Thyroid gland (tissue), 4 donors: ENCODE measurements around the gene IGFBP2. TPM values are rescaled to one million over a fixed set of nuclear protein-coding genes. Genes with fewer than 3 reads are reported as not detected.

Experiments used
- DNase-seq, 2 donors: peaks; one replicate each; pipeline ENCODE4 v3.0.0-alpha.2; 2019
- H3K27ac ChIP-seq, 3 donors: fragments of 200-600 bp; sonication (generic); 1 replicate in 2 of 3; 2 replicates in 1 of 3; pipeline ENCODE4 v1.5.1; 2016 to 2019; ENCODE audit warnings: mild to moderate bottlenecking in 1 of 3, moderate library complexity in 1 of 3
- H3K27me3 ChIP-seq: fragments of 200-600 bp; sonication (generic); one replicate; pipeline ENCODE4 v1.5.1; 2019
- H3K36me3 ChIP-seq, 2 donors: fragments of 200-600 bp; sonication (generic); one replicate each; pipeline ENCODE4 v1.5.1; 2016 to 2019
- H3K4me1 ChIP-seq, 2 donors: fragments of 200-600 bp; sonication (generic); one replicate each; pipeline ENCODE4 v1.5.1; 2017 to 2019
- H3K4me3 ChIP-seq, 3 donors: fragments of 200-600 bp; sonication (generic); replicated peaks in 1 of 3; 1 replicate in 2 of 3; 2 replicates in 1 of 3; pipeline ENCODE4 v1.5.1; 2016; ENCODE audit warnings: mild to moderate bottlenecking in 1 of 3
- H3K9me3 ChIP-seq: fragments of 200-600 bp; sonication (generic); one replicate; pipeline ENCODE4 v1.5.1; 2017
- POLR2A ChIP-seq, 2 donors: fragments of 450-650 bp; IDR thresholded peaks; one replicate each; pipeline ENCODE4 v1.6.1; 2017; ENCODE audit warnings: antibody characterized with exemption in 2 of 2, mild to moderate bottlenecking in 2 of 2, moderate library complexity in 1 of 2
- WGBS, 2 donors: methylation state at CpG; one replicate each; pipeline ENCODE4 v1.1.5; 2017; 5-methylcytosine and 5-hydroxymethylcytosine counted together
- intact Hi-C: fragments of 100-400 bp; cut with DNase I; formaldehyde crosslinking; loops from one replicate; pipeline ENCODE4 v1.15.1; 2023
- total RNA-seq, 4 donors: library from RNA; depleted of rRNA; stranded (reverse); fragments of >200 nt; gene quantifications; one replicate each; pipeline ENCODE4 v1.2.3, GENCODE V29; 2016
- TF ChIP-seq, protein P1 (sequence below), 6 experiments: fragments of 200-600 bp in 3 of 6; fragments of 450-650 bp in 3 of 6; sonication (generic) in 3 of 6; IDR thresholded peaks; one replicate each; pipeline ENCODE4 v1.5.1; 2016 to 2019; ENCODE audit warnings: antibody characterized with exemption in 6 of 6, mild to moderate bottlenecking in 2 of 6, inconsistent platforms in 1 of 6, moderate library complexity in 1 of 6

IGFBP2 gene
- total RNA-seq, 4 donors from 2014 or later = 26.5 to 45.0 (median 40.0) TPM

GRCh38 chr2:216588861-216589710 is 44.1 kb upstream of the IGFBP2 start:
- intact Hi-C loops = no loop called here
- Histone ChIP-seq H3K4me3 (no peak overlapping the region), H3K27ac (no peak overlapping the region), H3K4me1 (peaks cover 0 to 6% of the 10 kb centered on the region in 2 donors), H3K36me3 (no peaks in the 10 kb centered on the region), H3K27me3 (no peaks in the 10 kb centered on the region), H3K9me3 (no peaks in the 10 kb centered on the region)
- 81 to 87% methylated on average over 10 of the region's 10 CpGs for WGBS, 2 donors
- no peak for TF ChIP-seq POLR2A (IDR thresholded peaks at IDR 0.05)
- TF ChIP-seq, protein P1, sequence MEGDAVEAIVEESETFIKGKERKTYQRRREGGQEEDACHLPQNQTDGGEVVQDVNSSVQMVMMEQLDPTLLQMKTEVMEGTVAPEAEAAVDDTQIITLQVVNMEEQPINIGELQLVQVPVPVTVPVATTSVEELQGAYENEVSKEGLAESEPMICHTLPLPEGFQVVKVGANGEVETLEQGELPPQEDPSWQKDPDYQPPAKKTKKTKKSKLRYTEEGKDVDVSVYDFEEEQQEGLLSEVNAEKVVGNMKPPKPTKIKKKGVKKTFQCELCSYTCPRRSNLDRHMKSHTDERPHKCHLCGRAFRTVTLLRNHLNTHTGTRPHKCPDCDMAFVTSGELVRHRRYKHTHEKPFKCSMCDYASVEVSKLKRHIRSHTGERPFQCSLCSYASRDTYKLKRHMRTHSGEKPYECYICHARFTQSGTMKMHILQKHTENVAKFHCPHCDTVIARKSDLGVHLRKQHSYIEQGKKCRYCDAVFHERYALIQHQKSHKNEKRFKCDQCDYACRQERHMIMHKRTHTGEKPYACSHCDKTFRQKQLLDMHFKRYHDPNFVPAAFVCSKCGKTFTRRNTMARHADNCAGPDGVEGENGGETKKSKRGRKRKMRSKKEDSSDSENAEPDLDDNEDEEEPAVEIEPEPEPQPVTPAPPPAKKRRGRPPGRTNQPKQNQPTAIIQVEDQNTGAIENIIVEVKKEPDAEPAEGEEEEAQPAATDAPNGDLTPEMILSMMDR (IDR thresholded peaks at IDR 0.05) = no peak
- no peak for DNase-seq

- H3K27ac ChIP-seq = no peak overlapping the region
Observed at GRCh38 chr2:216589791-216590190, 43.4 kb upstream of the IGFBP2 start.

DNA sequence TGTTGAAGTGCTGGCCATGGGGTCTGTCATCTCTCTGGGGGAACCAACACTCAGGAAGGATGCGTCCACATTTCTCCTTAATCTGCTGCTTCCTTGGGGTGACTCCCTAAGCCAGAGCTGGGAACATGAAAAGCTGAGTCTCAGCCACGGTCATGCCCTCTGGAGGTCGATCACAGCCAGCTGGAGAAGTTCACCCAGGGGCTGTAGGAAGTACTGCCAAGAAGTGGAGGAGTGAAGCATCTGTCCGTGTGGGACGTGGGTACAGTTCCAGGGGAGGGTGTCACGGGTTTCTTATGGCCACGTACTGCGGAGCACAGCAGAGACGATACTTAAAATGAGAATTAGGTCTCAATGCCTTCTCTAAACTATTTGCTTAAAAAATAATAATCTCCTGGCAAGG is 42.4 kb upstream of the IGFBP2 start:
- 67 to 70% methylated on average over 9 of the region's 9 CpGs for WGBS, 2 donors
- H3K4me3 ChIP-seq = no peak overlapping the region
- TF ChIP-seq, protein P1 (IDR thresholded peaks at IDR 0.05) = no peak
- TF ChIP-seq POLR2A (IDR thresholded peaks at IDR 0.05) = no peak
- no peak for DNase-seq
- H3K4me1 ChIP-seq = peaks cover 0 to 6% of the 10 kb centered on the region in 2 donors
- H3K27ac ChIP-seq = no peak overlapping the region
- H3K27me3 ChIP-seq = no peaks in the 10 kb centered on the region
- intact Hi-C loops = no loop called here
- no peaks in the 10 kb centered on the region for H3K36me3 ChIP-seq
- H3K9me3 ChIP-seq = no peaks in the 10 kb centered on the region

More at GRCh38 chr2:216589791-216590190, 43.4 kb upstream of the IGFBP2 start:
- DNase-seq = no peak
- H3K4me3 ChIP-seq = no peak overlapping the region
- no peak for TF ChIP-seq POLR2A (IDR thresholded peaks at IDR 0.05)
- TF ChIP-seq, protein P1 (IDR thresholded peaks at IDR 0.05) = no peak
- H3K27me3 ChIP-seq = no peaks in the 10 kb centered on the region
- peaks cover 0 to 6% of the 10 kb centered on the region in 2 donors for H3K4me1 ChIP-seq
- intact Hi-C loops = no loop called here
- 88 to 92% methylated on average over 1 of the region's 1 CpG for WGBS, 2 donors
- H3K36me3 ChIP-seq = no peaks in the 10 kb centered on the region
- no peaks in the 10 kb centered on the region for H3K9me3 ChIP-seq

DNA sequence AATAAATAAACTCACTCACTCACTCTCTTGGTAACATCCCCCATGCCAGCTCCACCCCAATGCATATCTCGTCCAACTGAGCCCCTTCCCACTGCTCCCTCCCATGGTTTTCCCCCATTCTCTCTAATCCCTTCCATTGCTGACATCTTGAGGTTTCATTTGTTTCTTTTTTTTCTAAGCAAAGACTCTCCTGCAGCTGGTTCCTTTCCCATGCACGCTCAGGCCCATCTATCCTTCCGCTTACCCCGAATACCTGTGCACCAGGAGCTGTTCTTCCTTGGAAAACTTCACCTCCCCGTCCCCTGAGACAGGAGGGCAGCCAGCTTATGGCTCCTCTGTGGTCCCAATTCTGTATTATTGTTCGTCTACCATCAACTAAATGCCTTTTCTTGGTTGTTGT is 41.7 kb upstream of the IGFBP2 start:
- Histone ChIP-seq H3K4me3 (no peak overlapping the region), H3K27me3 (no peaks in the 10 kb centered on the region), H3K27ac (no peak overlapping the region), H3K36me3 (no peaks in the 10 kb centered on the region), H3K9me3 (no peaks in the 10 kb centered on the region), H3K4me1 (peaks cover 0 to 6% of the 10 kb centered on the region in 2 donors)
- TF ChIP-seq, protein P1 (IDR thresholded peaks at IDR 0.05) = no peak
- TF ChIP-seq POLR2A (IDR thresholded peaks at IDR 0.05) = no peak
- intact Hi-C loops = no loop called here
- no peak for DNase-seq
- 92 to 95% methylated on average over 6 of the region's 6 CpGs for WGBS, 2 donors

- TF ChIP-seq, protein P1 (IDR thresholded peaks at IDR 0.05) = no peak
- TF ChIP-seq POLR2A (IDR thresholded peaks at IDR 0.05) = no peak
- H3K9me3 ChIP-seq = no peaks in the 10 kb centered on the region
- peaks cover 0 to 11% of the 10 kb centered on the region in 2 donors for H3K4me1 ChIP-seq
- intact Hi-C loops = no loop called here
- H3K27me3 ChIP-seq = no peaks in the 10 kb centered on the region
- DNase-seq = no peak
- H3K27ac ChIP-seq = no peak overlapping the region
- H3K4me3 ChIP-seq = no peak overlapping the region
- H3K36me3 ChIP-seq = no peaks in the 10 kb centered on the region
- WGBS, 2 donors = 83 to 88% methylated on average over 1 of the region's 1 CpG
Observed at GRCh38 chr2:216594081-216594480, 39.1 kb upstream of the IGFBP2 start.
